LNCaP clone FGC (cell line): Measurements from ENCODE around the gene GALNT16.

Experiments used
- DNase-seq: peaks from one replicate; pipeline ENCODE4 v3.0.0-alpha.2; 2011; ENCODE audit warnings: low read depth
- H3K4me3 ChIP-seq: 2 replicates; pipeline ENCODE4 v1.5.1; 2011; ENCODE audit warnings: mild to moderate bottlenecking, low read depth, low read length, control low read depth
- CTCF ChIP-seq: IDR thresholded peaks from 2 replicates; pipeline ENCODE4 v1.5.1; 2012; ENCODE audit warnings: mild to moderate bottlenecking; ENCODE audit not compliant: control insufficient read depth, insufficient read depth; ENCODE audit errors: extremely low read depth

The GALNT16 gene

DNA sequence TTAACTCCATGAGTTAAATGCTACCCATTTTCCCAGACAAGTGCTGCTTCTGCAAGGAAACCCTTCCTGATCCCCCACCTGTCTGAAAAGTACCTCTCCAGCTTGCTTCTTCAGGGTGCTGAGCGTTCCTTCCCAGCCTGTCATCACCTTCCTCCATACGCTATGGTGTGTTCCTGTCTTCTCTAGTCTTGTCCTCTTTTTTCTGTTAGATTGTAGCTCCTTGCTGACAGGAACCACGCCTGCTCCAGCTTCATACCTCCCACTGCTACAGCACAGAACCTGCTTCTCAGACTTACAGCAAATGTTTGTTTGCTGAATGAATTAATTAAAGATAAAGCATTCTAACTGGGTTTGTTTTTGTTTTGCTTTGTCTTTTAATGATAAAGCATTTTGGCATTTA lies 99.0 kb downstream of the GALNT16 start:
- H3K4me3 ChIP-seq: no peak overlapping the region
- TF ChIP-seq CTCF: no peak
- no peak for DNase-seq

DNA sequence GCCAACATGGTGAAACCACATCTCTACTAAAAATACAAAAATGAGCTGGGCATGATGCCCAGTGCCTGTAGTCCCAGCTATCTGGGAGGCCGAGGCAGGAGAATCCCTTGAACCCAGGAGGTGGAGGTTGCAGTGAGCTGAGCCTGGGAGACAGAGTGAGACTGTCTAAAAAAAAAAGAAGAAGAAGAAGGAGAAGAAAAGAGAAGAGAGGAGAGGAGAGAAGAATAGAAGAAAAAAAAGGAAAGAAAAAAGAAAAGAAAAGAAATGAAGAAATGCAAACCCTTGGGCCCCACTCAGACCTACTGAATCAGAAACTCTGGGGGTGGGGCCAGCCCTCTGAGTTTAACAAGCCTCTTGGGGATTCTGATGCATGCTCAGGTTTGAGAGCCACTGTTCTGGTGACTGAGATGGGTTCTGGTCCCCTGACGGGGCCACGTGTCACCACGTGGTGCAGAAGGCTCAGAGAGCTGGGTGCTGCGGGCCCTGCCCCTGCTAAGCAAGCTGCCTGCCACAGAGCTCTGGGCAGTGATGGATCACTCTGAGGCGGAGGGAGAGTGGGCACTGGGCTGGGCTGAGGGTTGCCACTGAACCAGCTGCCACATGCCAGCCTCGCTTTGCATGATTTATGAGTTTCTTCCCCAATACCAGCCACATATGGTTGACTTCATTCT lies 100.6 kb downstream of the GALNT16 start:
- H3K4me3 ChIP-seq: no peak overlapping the region
- TF ChIP-seq CTCF: no peak
- no peak for DNase-seq

DNA sequence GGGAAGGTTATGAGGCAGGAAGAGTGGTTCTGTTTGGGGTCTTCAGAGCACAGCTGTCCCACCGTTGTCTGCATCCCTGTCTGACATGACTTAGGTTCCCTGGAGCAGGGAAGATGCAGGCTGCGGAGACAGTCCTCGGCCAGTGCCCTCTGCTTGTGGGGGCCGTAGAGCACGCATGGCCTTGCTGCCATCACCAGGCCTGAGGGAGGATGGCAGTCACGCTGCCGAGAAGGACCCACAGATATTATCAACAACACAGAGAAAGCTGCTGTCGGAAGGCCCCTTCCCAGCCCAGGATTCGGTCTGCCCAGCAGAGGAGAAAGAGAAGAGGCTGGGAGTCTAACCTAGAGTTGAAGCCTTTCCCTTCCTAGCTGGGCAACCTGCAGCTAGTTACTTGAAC lies 103.1 kb downstream of the GALNT16 start:
- no peak for DNase-seq
- no peak overlapping the region for H3K4me3 ChIP-seq
- peak; percentile 12; the same call in 1 of the 2 replicates for TF ChIP-seq CTCF

- H3K4me3 ChIP-seq: no peak overlapping the region
- no peak for TF ChIP-seq CTCF
- DNase-seq: no peak
Observed at GRCh38 chr14:69363964-69364363, 104.0 kb downstream of the GALNT16 start.

DNA sequence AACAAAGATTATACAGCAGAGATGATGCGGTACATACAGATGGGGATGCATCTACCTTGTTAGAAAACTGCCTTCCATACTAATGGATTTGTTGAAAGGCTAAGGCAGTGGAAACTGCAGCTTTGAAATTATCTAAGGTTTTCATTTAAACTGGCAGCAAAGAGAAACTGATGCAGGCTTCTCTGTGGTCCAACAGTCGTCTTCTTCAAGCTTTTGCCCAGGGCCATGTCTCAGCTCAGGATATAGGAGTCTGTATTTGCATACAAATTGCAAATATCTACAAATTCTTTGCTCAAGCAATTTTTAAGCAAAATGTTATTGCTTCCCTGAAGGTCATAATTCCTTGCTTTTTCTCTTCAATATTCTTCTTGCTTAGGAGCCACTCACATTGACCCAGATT lies 104.4 kb downstream of the GALNT16 start:
- DNase-seq: no peak
- no peak for TF ChIP-seq CTCF
- H3K4me3 ChIP-seq: no peak overlapping the region

DNA sequence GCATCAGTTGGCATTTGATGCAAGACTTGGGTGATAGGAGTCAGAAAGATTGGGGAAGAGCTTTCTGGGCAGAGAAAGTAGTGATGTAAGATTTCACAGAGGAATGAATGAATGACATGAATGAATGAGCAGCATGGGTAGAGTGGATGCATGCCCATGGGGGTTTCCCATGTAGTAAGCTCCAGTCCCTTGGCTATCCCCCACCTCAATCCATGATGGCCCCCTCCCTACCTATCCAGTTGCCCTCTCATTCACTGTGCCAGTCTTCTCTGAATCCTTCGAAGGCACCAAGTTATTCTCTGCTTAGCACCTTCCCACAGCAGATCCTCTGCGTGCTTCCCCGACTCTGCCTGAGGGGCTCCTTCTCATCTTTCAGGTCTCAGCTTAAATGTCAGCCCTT lies 106.1 kb downstream of the GALNT16 start:
- no peak for DNase-seq
- no peak for TF ChIP-seq CTCF
- no peak overlapping the region for H3K4me3 ChIP-seq

- no peak overlapping the region for H3K4me3 ChIP-seq
- no peak for TF ChIP-seq CTCF
- no peak for DNase-seq
Observed at GRCh38 chr14:69366761-69367160, 106.8 kb downstream of the GALNT16 start.
